ENCODE measurements around the gene CCDC87.

CCDC87 gene

DNA sequence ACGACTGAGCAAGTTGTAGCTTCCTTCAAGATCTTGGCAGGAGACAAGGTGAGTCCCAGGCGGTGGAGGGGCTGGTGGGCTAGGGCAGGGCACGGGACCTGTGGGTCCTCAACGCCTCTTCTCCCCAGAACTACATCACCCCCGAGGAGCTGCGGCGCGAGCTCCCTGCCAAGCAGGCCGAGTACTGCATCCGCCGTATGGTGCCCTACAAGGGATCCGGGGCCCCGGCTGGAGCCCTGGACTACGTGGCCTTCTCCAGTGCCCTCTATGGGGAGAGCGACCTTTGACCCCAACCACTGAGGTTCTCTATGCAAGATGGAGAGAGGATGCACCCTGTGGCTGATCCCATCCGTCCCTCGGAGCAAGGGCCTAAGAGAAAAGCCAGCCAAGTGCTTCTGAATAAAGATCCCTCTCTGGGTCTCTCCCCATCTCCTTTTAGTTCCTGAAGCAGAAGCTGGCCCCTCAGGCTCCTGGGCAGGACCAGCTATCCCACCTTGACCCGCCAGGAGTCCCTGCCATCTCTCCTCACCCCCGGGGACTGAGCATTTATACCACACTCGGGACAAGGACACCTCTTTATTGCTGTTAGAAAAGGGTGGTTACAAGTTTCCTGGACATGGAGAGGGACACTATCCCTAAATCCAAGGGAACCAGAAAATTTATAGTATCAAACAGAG, 29.8 kb downstream of the CCDC87 start:
- Histone ChIP-seq H3K4me3 (ENCODE audit: low read depth, low read length) (no peak overlapping the region), H3K9me3 (ENCODE audit: control insufficient read depth, insufficient read depth, low read depth, low read length) (no peaks in the 10 kb centered on the region), H3K27me3 (ENCODE audit: control insufficient read depth, insufficient read depth, low read length) (no peaks in the 10 kb centered on the region; the same call in 1 of the 2 replicates), H3K36me3 (ENCODE audit: control insufficient read depth, insufficient read depth, low read length) (peaks cover 60% of the 10 kb centered on the region), H3K27ac (ENCODE audit: low read depth, low read length) (no peak overlapping the region), H3K4me1 (ENCODE audit: control insufficient read depth, insufficient read depth, low read length) (peaks cover 9% of the 10 kb centered on the region), H3K9ac (ENCODE audit: low read length) (no peak overlapping the region)

DNA sequence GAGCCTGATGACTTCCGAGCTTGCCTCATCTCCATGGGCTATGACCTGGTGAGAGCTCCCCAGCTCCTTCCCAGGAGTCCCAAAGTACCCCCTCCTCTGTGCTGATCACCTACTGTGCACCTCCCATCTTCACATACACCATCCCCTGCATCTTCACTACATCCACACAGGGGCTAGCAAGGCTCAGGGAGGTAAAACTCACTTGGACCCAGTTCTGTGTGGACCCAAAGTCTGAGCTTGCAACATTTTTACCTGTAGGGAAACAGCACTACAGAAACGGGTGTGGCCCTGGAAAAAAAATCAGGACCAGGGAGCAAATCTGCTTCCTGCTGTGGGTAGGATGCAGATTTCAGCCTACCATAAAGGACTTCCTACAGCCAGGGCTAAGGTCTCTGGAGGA, 30.6 kb downstream of the CCDC87 start:
- H3K4me1 ChIP-seq (ENCODE audit: control insufficient read depth, insufficient read depth, low read length), result peaks cover 5% of the 10 kb centered on the region
- H3K9me3 ChIP-seq (ENCODE audit: control insufficient read depth, insufficient read depth, low read depth, low read length), result no peaks in the 10 kb centered on the region
- H3K4me3 ChIP-seq (ENCODE audit: low read depth, low read length), result no peak overlapping the region
- H3K36me3 ChIP-seq (ENCODE audit: control insufficient read depth, insufficient read depth, low read length), result peaks cover 67% of the 10 kb centered on the region
- no peaks in the 10 kb centered on the region; the same call in 1 of the 2 replicates for H3K27me3 ChIP-seq (ENCODE audit: control insufficient read depth, insufficient read depth, low read length)
- H3K27ac ChIP-seq (ENCODE audit: low read depth, low read length), result no peak overlapping the region
- H3K9ac ChIP-seq (ENCODE audit: low read length), result no peak overlapping the region

DNA sequence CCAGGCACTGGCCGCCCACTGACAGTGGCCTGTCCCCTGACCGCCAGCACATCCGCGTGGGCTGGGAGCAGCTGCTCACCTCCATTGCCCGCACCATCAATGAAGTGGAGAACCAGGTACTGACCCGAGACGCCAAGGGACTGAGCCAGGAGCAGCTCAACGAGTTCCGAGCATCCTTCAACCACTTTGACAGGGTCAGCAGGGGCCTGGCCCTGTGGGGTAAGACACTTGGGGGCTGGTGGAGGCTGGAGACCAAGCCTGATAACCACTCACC, 31.0 kb downstream of the CCDC87 start:
- Histone ChIP-seq H3K9me3 (ENCODE audit: control insufficient read depth, insufficient read depth, low read depth, low read length) (no peaks in the 10 kb centered on the region), H3K27ac (ENCODE audit: low read depth, low read length) (no peak overlapping the region), H3K4me1 (ENCODE audit: control insufficient read depth, insufficient read depth, low read length) (peaks cover 5% of the 10 kb centered on the region), H3K4me3 (ENCODE audit: low read depth, low read length) (no peak overlapping the region), H3K27me3 (ENCODE audit: control insufficient read depth, insufficient read depth, low read length) (no peaks in the 10 kb centered on the region), H3K9ac (ENCODE audit: low read length) (no peak overlapping the region), H3K36me3 (ENCODE audit: control insufficient read depth, insufficient read depth, low read length) (peaks cover 71% of the 10 kb centered on the region)

DNA sequence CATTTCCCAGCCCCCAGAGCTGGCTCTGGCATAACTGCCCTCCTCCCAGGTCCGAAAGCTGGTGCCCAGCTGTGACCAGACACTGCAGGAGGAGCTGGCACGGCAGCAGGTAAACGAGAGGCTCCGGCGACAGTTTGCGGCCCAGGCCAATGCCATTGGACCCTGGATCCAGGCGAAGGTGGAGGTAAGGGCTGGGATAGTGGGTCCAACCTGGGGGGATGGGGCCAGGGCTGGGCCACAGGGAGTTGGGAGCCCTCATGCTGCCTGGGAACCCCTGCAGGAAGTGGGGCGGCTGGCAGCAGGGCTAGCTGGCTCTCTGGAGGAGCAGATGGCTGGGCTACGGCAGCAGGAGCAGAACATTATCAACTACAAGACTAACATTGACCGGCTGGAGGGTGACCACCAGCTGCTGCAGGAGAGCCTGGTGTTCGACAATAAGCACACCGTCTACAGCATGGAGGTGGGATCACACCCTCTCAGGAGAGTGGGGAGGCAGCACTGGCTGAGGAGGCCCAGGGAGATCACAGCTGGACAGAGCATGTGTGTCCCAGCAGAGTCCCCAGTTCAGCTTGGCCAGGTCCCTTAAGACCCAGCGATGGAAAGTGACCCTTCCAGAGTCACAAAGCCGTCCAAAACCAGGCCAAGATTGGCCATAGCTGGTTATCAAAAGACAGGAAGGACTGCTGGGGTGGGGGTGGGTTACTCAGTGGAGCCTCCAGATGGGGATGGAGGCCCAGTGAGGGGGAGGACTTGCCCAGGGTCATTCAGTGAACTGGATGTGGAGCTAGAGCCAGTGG, 31.5 kb downstream of the CCDC87 start:
- Histone ChIP-seq H3K4me3 (ENCODE audit: low read depth, low read length) (no peak overlapping the region), H3K27me3 (ENCODE audit: control insufficient read depth, insufficient read depth, low read length) (no peaks in the 10 kb centered on the region), H3K9me3 (ENCODE audit: control insufficient read depth, insufficient read depth, low read depth, low read length) (no peaks in the 10 kb centered on the region), H3K27ac (ENCODE audit: low read depth, low read length) (no peak overlapping the region), H3K9ac (ENCODE audit: low read length) (no peak overlapping the region), H3K4me1 (ENCODE audit: control insufficient read depth, insufficient read depth, low read length) (peaks cover 5% of the 10 kb centered on the region), H3K36me3 (ENCODE audit: control insufficient read depth, insufficient read depth, low read length) (peaks cover 71% of the 10 kb centered on the region)

DNA sequence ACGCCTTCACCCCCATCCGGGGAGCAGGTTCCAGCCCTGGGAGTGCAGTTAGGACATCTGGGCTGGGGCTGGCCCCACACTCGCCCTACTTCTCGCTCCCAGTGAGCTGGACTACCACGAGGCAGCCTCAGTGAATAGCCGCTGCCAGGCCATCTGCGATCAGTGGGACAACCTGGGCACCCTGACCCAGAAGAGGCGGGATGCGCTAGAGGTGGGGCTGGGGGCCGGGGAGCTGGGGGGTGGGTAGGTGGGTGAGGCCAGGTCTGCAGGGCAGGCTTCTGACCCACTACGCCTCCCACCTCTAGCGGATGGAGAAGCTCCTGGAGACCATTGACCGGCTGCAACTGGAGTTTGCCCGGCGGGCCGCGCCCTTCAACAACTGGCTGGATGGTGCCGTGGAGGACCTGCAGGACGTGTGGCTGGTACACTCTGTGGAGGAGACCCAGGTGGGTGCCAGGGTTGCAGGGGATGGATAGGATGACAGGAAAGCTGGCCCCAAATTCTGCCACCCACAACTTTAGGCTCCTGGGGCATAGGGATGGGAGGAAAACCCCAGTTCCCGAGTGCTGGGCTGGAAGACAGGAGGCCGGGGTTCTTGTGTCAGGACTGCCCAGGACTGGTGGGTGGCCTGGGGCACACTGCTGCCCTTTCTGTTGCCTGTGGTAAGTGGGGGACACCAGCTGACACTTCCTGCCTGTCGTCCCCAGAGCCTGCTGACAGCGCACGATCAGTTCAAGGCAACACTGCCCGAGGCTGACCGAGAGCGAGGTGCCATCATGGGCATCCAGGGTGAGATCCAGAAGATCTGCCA, 32.8 kb downstream of the CCDC87 start:
- Histone ChIP-seq H3K9me3 (ENCODE audit: control insufficient read depth, insufficient read depth, low read depth, low read length) (no peaks in the 10 kb centered on the region), H3K4me1 (ENCODE audit: control insufficient read depth, insufficient read depth, low read length) (peaks cover 5% of the 10 kb centered on the region), H3K27ac (ENCODE audit: low read depth, low read length) (no peak overlapping the region), H3K4me3 (ENCODE audit: low read depth, low read length) (no peak overlapping the region), H3K9ac (ENCODE audit: low read length) (no peak overlapping the region), H3K36me3 (ENCODE audit: control insufficient read depth, insufficient read depth, low read length) (peaks cover 78% of the 10 kb centered on the region), H3K27me3 (ENCODE audit: control insufficient read depth, insufficient read depth, low read length) (no peaks in the 10 kb centered on the region)

DNA sequence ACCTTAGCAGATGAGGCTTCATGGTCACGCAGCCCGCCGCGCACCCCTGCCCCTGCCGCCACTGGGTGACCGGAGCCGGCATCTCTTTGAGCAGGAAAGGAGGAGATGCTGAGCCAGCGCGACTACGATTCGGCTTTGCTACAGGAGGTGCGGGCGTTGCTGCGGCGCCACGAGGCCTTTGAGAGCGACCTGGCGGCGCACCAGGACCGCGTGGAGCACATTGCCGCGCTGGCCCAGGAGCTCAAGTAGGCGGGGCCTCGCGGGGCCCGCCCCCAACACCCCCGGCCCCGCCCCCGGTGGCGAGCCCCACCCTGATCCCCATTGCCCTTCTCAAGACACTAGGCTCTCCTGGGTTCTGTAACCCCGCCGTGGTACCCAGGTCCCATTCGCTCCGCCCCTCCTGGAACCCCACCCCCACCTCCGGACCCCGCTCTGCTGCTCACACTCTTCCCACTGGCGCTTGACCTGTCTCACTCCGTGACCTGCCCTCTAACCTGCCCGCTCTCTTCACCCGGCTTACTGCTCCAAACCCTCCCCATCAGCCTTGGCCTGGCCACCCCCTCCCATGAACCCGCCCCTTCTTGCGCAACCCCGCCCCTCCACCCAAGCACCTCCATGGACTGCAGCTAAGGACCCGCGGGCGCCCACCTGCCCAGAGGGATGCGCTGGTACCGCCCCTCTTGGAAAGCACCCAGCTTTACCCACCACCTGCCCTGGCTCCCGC, 33.6 kb downstream of the CCDC87 start:
- Histone ChIP-seq H3K4me1 (ENCODE audit: control insufficient read depth, insufficient read depth, low read length) (peaks cover 5% of the 10 kb centered on the region), H3K9ac (ENCODE audit: low read length) (no peak overlapping the region), H3K9me3 (ENCODE audit: control insufficient read depth, insufficient read depth, low read depth, low read length) (no peaks in the 10 kb centered on the region), H3K36me3 (ENCODE audit: control insufficient read depth, insufficient read depth, low read length) (peaks cover 83% of the 10 kb centered on the region), H3K27me3 (ENCODE audit: control insufficient read depth, insufficient read depth, low read length) (no peaks in the 10 kb centered on the region), H3K27ac (ENCODE audit: low read depth, low read length) (no peak overlapping the region), H3K4me3 (ENCODE audit: low read depth, low read length) (no peak overlapping the region)

DNA sequence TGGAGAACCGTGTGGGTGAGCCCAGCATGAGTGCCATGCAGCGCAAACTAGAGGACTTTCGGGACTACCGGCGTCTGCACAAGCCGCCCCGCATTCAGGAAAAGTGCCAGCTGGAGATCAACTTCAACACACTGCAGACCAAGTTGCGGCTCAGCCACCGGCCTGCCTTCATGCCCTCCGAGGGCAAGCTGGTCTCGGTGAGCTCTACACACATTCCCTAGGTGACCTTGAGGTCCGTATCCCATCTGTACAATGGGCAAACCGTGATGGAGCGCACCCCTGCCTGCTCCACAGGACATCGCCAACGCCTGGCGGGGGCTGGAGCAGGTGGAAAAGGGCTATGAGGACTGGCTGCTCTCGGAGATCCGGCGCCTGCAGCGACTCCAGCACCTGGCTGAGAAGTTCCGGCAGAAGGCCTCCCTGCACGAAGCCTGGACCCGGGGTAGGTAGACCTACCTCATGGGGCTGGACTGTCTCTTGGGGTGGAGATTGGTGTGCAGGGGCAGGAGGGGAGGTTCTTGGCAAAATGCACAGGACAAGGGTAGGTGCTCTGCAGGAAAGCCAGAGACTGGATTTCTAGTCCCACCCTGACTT, 35.0 kb downstream of the CCDC87 start:
- no peak overlapping the region for H3K27ac ChIP-seq (ENCODE audit: low read depth, low read length)
- H3K27me3 ChIP-seq (ENCODE audit: control insufficient read depth, insufficient read depth, low read length), result no peaks in the 10 kb centered on the region
- H3K4me3 ChIP-seq (ENCODE audit: low read depth, low read length), result no peak overlapping the region
- H3K36me3 ChIP-seq (ENCODE audit: control insufficient read depth, insufficient read depth, low read length), result peaks cover 74% of the 10 kb centered on the region
- H3K9me3 ChIP-seq (ENCODE audit: control insufficient read depth, insufficient read depth, low read depth, low read length), result no peaks in the 10 kb centered on the region
- peaks cover 5% of the 10 kb centered on the region for H3K4me1 ChIP-seq (ENCODE audit: control insufficient read depth, insufficient read depth, low read length)
- no peak overlapping the region for H3K9ac ChIP-seq (ENCODE audit: low read length)

DNA sequence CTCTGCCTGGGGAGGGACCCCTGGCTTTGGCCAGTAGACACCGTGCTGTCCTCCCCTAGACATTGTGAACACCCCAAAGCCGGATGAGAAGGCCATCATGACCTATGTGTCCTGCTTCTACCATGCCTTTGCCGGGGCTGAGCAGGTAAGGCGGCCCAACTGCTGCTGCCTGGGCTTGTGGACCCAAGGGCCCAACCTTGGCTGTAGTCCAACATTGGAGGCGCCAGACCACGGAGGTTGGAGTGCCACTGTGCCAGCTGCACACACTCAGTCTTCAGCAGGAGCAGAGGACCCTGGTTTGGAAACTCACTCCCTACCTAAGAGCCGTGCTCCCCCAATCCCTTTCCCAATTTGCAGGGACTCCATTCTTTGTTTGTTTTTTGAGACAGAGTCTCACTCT, 36.8 kb downstream of the CCDC87 start:
- peaks cover 5% of the 10 kb centered on the region for H3K4me1 ChIP-seq (ENCODE audit: control insufficient read depth, insufficient read depth, low read length)
- H3K27ac ChIP-seq (ENCODE audit: low read depth, low read length), result no peak overlapping the region
- peaks cover 62% of the 10 kb centered on the region for H3K36me3 ChIP-seq (ENCODE audit: control insufficient read depth, insufficient read depth, low read length)
- no peaks in the 10 kb centered on the region for H3K27me3 ChIP-seq (ENCODE audit: control insufficient read depth, insufficient read depth, low read length)
- no peak overlapping the region for H3K9ac ChIP-seq (ENCODE audit: low read length)
- no peaks in the 10 kb centered on the region for H3K9me3 ChIP-seq (ENCODE audit: control insufficient read depth, insufficient read depth, low read depth, low read length)
- no peak overlapping the region for H3K4me3 ChIP-seq (ENCODE audit: low read depth, low read length)

DNA sequence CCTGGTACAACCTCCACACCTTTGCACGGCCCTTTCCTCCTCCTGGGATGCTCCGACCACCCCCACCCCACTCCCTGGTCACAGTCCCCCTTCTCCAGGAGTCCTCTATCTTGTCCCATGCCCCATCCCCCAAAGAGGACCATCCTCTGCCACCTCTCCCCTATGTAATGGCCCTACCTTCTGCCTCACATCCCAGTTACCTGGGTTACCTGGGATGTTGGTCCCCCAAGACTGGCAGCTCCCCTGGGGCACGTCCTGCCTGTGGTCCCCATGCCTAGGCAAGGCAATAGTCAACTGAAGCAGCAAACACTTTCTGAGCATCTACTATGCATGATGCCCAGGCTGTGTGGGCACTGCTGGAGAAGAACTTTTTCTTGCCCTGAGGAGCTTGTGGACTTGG, 37.4 kb downstream of the CCDC87 start:
- Histone ChIP-seq H3K4me3 (ENCODE audit: low read depth, low read length) (no peak overlapping the region), H3K9ac (ENCODE audit: low read length) (no peak overlapping the region), H3K27me3 (ENCODE audit: control insufficient read depth, insufficient read depth, low read length) (no peaks in the 10 kb centered on the region), H3K36me3 (ENCODE audit: control insufficient read depth, insufficient read depth, low read length) (peaks cover 57% of the 10 kb centered on the region), H3K9me3 (ENCODE audit: control insufficient read depth, insufficient read depth, low read depth, low read length) (no peaks in the 10 kb centered on the region), H3K4me1 (ENCODE audit: control insufficient read depth, insufficient read depth, low read length) (peaks cover 5% of the 10 kb centered on the region), H3K27ac (ENCODE audit: low read depth, low read length) (no peak overlapping the region)

DNA sequence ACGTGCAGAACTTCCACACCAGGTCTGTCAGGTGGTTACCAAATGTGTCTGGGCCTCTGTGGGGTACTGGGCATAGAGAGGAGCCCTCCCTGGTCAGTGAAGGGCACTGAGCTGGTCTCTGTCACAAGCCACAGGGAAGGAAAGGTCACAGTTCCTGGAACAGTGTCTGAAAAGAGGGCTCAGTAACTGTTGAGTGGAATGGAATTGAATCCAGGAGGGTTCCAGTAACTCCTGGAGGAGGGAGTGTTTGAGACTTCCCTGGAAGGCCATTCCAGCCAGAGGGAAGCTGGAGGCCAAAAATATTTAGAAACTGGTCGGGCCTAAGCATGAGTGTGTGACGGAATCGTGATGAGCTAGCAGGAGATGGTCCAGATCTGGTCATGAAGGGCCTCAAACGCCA, 38.3 kb downstream of the CCDC87 start:
- H3K36me3 ChIP-seq (ENCODE audit: control insufficient read depth, insufficient read depth, low read length), result peaks cover 52% of the 10 kb centered on the region
- H3K27me3 ChIP-seq (ENCODE audit: control insufficient read depth, insufficient read depth, low read length), result no peaks in the 10 kb centered on the region
- no peak overlapping the region for H3K9ac ChIP-seq (ENCODE audit: low read length)
- H3K4me3 ChIP-seq (ENCODE audit: low read depth, low read length), result no peak overlapping the region
- peaks cover 5% of the 10 kb centered on the region for H3K4me1 ChIP-seq (ENCODE audit: control insufficient read depth, insufficient read depth, low read length)
- no peaks in the 10 kb centered on the region for H3K9me3 ChIP-seq (ENCODE audit: control insufficient read depth, insufficient read depth, low read depth, low read length)
- no peak overlapping the region for H3K27ac ChIP-seq (ENCODE audit: low read depth, low read length)
